ENCODE data around the gene LTB4R. TPM values are rescaled to one million over a fixed set of nuclear protein-coding genes. Genes with fewer than 3 reads are reported as not detected.

LTB4R gene
- total RNA-seq, 2 donors from 2014 or later: 11.8 to 14.2 TPM

DNA sequence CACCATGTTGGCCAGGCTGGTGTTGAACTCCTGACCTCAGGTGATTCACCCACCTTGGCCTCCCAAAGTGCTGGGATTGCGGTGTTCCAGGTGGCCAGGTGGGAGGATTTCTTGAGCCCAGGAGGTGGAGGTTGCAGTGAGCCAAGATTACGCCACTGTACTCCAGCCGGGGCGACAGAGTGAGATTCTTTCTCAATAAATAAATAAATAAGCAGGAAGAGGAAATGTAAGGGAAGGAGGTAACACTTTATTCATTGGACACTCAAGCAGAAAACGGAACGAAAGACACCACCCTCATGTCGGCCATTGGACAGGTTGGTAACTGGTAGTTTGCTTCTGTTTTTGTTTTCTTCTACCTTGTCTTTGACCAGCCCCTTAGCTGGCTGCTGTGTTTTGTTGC lies 43.7 kb downstream of the LTB4R start:
- 92% methylated on average over 7 of the region's 7 CpGs for WGBS
- no peak for DNase-seq (ENCODE audit: low spot score)
- Histone ChIP-seq H3K4me1 (replicated peaks) (no peaks in the 10 kb centered on the region), H3K4me3 (no peak overlapping the region), H3K36me3 (no peaks in the 10 kb centered on the region), H3K27me3 (replicated peaks; ENCODE audit: insufficient read depth) (no peaks in the 10 kb centered on the region), H3K27ac (no peak overlapping the region), H3K9me3 (no peaks in the 10 kb centered on the region)
- TF ChIP-seq POLR2AphosphoS5 (IDR thresholded peaks at IDR 0.05) (no peak), CTCF (IDR thresholded peaks at IDR 0.05) (no peak), POLR2A (IDR thresholded peaks at IDR 0.05) (no peak)
- intact Hi-C loops (cut with DNase I): no loop called here

DNA sequence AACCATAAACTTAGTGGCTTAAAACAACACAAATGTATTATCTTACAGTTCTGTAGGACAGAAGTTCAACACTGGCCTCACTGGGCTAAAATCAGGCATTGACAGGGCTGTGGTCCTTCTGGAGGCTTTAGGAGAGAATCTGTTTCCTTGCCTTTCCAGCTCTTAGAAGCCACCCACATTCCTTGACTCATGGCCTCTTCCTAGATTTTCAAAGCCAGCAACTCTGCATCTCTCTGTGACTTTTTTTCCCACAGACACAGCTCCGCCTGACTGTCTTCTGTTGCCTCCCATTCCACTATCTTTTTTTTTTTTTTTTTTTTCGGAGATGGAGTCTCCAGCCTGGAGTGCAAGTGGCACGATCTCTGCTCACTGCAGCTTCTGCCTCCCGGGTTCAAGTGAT lies 44.9 kb downstream of the LTB4R start:
- no peak overlapping the region for H3K27ac ChIP-seq
- H3K4me3 ChIP-seq: no peak overlapping the region
- 80% methylated on average over 4 of the region's 4 CpGs for WGBS
- intact Hi-C loops (cut with DNase I): no loop called here
- no peaks in the 10 kb centered on the region for H3K9me3 ChIP-seq
- no peaks in the 10 kb centered on the region for H3K36me3 ChIP-seq
- H3K4me1 ChIP-seq (replicated peaks): no peaks in the 10 kb centered on the region
- no peak for TF ChIP-seq CTCF (IDR thresholded peaks at IDR 0.05)
- TF ChIP-seq POLR2A (IDR thresholded peaks at IDR 0.05): no peak
- no peak for TF ChIP-seq POLR2AphosphoS5 (IDR thresholded peaks at IDR 0.05)
- DNase-seq (ENCODE audit: low spot score): no peak
- no peaks in the 10 kb centered on the region for H3K27me3 ChIP-seq (replicated peaks; ENCODE audit: insufficient read depth)

- Histone ChIP-seq H3K27me3 (replicated peaks; ENCODE audit: insufficient read depth) (no peaks in the 10 kb centered on the region), H3K9me3 (no peaks in the 10 kb centered on the region), H3K4me3 (no peak overlapping the region), H3K4me1 (replicated peaks) (no peaks in the 10 kb centered on the region), H3K36me3 (no peaks in the 10 kb centered on the region), H3K27ac (no peak overlapping the region)
- no peak for TF ChIP-seq POLR2A (IDR thresholded peaks at IDR 0.05)
- no peak for TF ChIP-seq POLR2AphosphoS5 (IDR thresholded peaks at IDR 0.05)
- no peak for TF ChIP-seq CTCF (IDR thresholded peaks at IDR 0.05)
- WGBS: 87% methylated on average over 3 of the region's 3 CpGs
- intact Hi-C loops (cut with DNase I): no loop called here
- no peak for DNase-seq (ENCODE audit: low spot score)
Measured at GRCh38 chr14:24360281-24360680, 49.0 kb downstream of the LTB4R start.

- DNase-seq (ENCODE audit: low spot score): no peak
- H3K4me1 ChIP-seq (replicated peaks): no peaks in the 10 kb centered on the region
- no peak overlapping the region for H3K4me3 ChIP-seq
- intact Hi-C loops (cut with DNase I): no loop called here
- no peaks in the 10 kb centered on the region for H3K36me3 ChIP-seq
- no peaks in the 10 kb centered on the region for H3K9me3 ChIP-seq
- no peak overlapping the region for H3K27ac ChIP-seq
- TF ChIP-seq CTCF (IDR thresholded peaks at IDR 0.05): no peak
- TF ChIP-seq POLR2A (IDR thresholded peaks at IDR 0.05): no peak
- TF ChIP-seq POLR2AphosphoS5 (IDR thresholded peaks at IDR 0.05): no peak
- no peaks in the 10 kb centered on the region for H3K27me3 ChIP-seq (replicated peaks; ENCODE audit: insufficient read depth)
- WGBS: 74% methylated on average over 2 of the region's 2 CpGs
Measured at GRCh38 chr14:24361326-24361725, 50.0 kb downstream of the LTB4R start.

DNA sequence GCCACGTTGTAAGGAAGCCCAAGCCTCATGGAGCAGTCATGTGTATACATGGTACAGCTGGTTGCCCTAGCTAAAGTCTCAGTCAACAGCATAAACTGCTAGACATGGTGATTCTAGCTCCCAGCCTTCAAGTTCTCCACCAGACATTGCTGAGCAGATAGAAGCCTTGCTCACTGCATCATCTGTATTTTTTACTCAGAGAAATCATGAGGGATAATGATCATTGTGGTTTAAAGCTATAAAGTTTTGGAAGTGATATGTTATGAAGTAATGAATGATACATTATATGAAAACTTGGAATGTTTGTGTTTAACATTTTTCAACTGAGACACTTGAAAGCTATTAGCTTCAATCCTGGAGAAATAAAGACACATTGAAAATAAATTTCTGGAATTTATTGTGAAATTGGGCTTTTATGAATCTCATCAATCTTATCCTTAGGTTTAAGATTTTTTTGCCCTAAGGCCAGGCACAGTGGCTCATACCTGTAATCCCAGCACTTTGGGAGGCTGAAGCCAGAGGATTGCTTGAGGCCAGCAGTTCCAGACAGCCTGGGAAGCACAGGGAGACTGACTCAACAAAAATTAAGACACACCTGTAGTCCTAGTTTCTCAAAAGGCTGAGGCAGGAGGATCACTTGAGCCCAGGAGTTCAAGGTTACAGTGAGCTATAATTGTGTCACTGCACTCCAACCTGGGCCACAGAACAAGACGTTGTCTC lies 51.1 kb downstream of the LTB4R start:
- Histone ChIP-seq H3K9me3 (no peaks in the 10 kb centered on the region), H3K4me1 (replicated peaks) (no peaks in the 10 kb centered on the region), H3K36me3 (no peaks in the 10 kb centered on the region), H3K4me3 (no peak overlapping the region), H3K27ac (no peak overlapping the region), H3K27me3 (replicated peaks; ENCODE audit: insufficient read depth) (no peaks in the 10 kb centered on the region)
- DNase-seq (ENCODE audit: low spot score): no peak
- intact Hi-C loops (cut with DNase I): no loop called here
- TF ChIP-seq CTCF (IDR thresholded peaks at IDR 0.05) (no peak), POLR2AphosphoS5 (IDR thresholded peaks at IDR 0.05) (no peak), POLR2A (IDR thresholded peaks at IDR 0.05) (no peak)
- WGBS: 33% methylated on average over 2 of the region's 2 CpGs

Measured in prostate gland (tissue), 2 donors.